K562 (cell line): Measurements from ENCODE around the gene ZDHHC18. TPM values are rescaled to one million over a fixed set of nuclear protein-coding genes. Genes with fewer than 3 reads are reported as not detected.

Experiments used
- ATAC-seq: fragments of 200-7000 bp; cut with Tn5 transposase; 3 replicates; pipeline ENCODE4 v1.9.1; 2020; ENCODE audit warnings: moderate library complexity
- BruUV-seq: library from RNA; stranded (reverse); fragments of 400-500 nt; replicated peaks from 2 replicates; lab custom pipeline; 2021; lab: Mats Ljungman, UMichigan
- CTCF ChIA-PET: fragments of 300-600 bp; formaldehyde crosslinking; extraction: SDS; loops from one replicate; lab custom pipeline; 2021; ENCODE audit warnings: low intra/inter-chr PET ratio; lab: Yijun Ruan, JAX
- POLR2A ChIA-PET: fragments of 300-600, 350-650 bp; sonication (Branson Sonifier 250); formaldehyde crosslinking; extraction: SDS; loops from one replicate; lab custom pipeline; 2021; ENCODE audit warnings: antibody characterized with exemption, inconsistent platforms; lab: Yijun Ruan, JAX
- DNase-seq, 4 experiments: peaks; one replicate each; pipeline versions ENCODE4 v3.0.0 to v3.0.0-alpha.2; 2011 to 2018; ENCODE audit warnings: low spot score in 3 of 4, mixed read lengths in 3 of 4; ENCODE audit errors: extremely low read depth in 1 of 4
- FAIRE-seq: peaks from 2 replicates; lab custom pipeline; 2011; peaks lifted over from hg19 to GRCh38; lab: Jason Lieb, UNC
- H2AFZ ChIP-seq: 2 replicates; pipeline ENCODE4 v1.6.0; 2011; ENCODE audit warnings: low read depth, low read length, control low read depth, inconsistent platforms
- H3K27ac ChIP-seq: fragments of 200-600 bp; 3 replicates; pipeline ENCODE4 v1.8.0; 2011; ENCODE audit warnings: low read depth, mild to moderate bottlenecking, control low read depth, inconsistent platforms, low read length, moderate library complexity, mixed read lengths; ENCODE audit errors: extremely low read depth
- H3K27me3 ChIP-seq, 2 experiments: fragments of 300-600 bp in 1 of 2; 2 replicates in 1 of 2; 3 replicates in 1 of 2; pipeline versions ENCODE4 v1.6.0 to v1.8.0; 2011; ENCODE audit warnings: inconsistent platforms in 2 of 2, low read length in 2 of 2, mild to moderate bottlenecking in 1 of 2, mixed read lengths in 1 of 2, moderate library complexity in 1 of 2; ENCODE audit not compliant: control insufficient read depth in 2 of 2, insufficient read depth in 2 of 2
- H3K36me3 ChIP-seq: fragments of 300-600 bp; 3 replicates; pipeline ENCODE4 v1.8.0; 2011; ENCODE audit warnings: mild to moderate bottlenecking, low read length, inconsistent platforms; ENCODE audit not compliant: control insufficient read depth, insufficient read depth
- H3K4me1 ChIP-seq, 2 experiments: fragments of 200-600 bp in 1 of 2; replicated peaks in 1 of 2; 2 replicates in 1 of 2; 3 replicates in 1 of 2; pipeline versions ENCODE4 v1.5.1 to v1.8.0; 2011; ENCODE audit warnings: inconsistent platforms in 2 of 2, low read length in 2 of 2, mild to moderate bottlenecking in 1 of 2, mixed read lengths in 1 of 2, moderate library complexity in 1 of 2; ENCODE audit not compliant: control insufficient read depth in 2 of 2, insufficient read depth in 2 of 2
- H3K4me2 ChIP-seq: 2 replicates; pipeline ENCODE4 v1.6.1; 2011; ENCODE audit warnings: low read length, control low read depth, inconsistent platforms, mixed read lengths; ENCODE audit not compliant: insufficient read depth
- H3K4me3 ChIP-seq: fragments of 200-600 bp; sonication (generic), shearing (Covaris generic); 2 replicates; pipeline ENCODE4 v1.5.1; 2016; ENCODE audit warnings: control low read depth, inconsistent platforms
- H3K79me2 ChIP-seq: fragments of 200-600 bp; 3 replicates; pipeline ENCODE4 v1.8.0; 2011; ENCODE audit warnings: low read length, inconsistent platforms; ENCODE audit not compliant: control insufficient read depth, insufficient read depth
- H3K9ac ChIP-seq, 2 experiments: 2 replicates each; pipeline versions ENCODE4 v1.6.0 to v1.6.1; 2011; ENCODE audit warnings: low read depth in 2 of 2, low read length in 2 of 2, control low read depth in 1 of 2, inconsistent platforms in 1 of 2, mild to moderate bottlenecking in 1 of 2, mixed read lengths in 1 of 2; ENCODE audit not compliant: insufficient read depth in 1 of 2
- H3K9me1 ChIP-seq: one replicate; pipeline ENCODE4 v1.6.0; 2011; ENCODE audit warnings: inconsistent platforms, mild to moderate bottlenecking, low read length, moderate library complexity; ENCODE audit not compliant: control insufficient read depth, insufficient read depth
- H3K9me3 ChIP-seq: replicated peaks from 2 replicates; pipeline ENCODE4 v1.5.1; 2011; ENCODE audit warnings: low read depth, low read length, inconsistent platforms; ENCODE audit not compliant: control insufficient read depth, insufficient read depth
- H4K20me1 ChIP-seq: replicated peaks from 2 replicates; pipeline ENCODE4 v1.6.1; 2011; ENCODE audit warnings: low read length, inconsistent platforms, mixed read lengths; ENCODE audit not compliant: control insufficient read depth, insufficient read depth
- BHLHE40 ChIP-seq: IDR thresholded peaks from 2 replicates; pipeline ENCODE4 v1.6.1; 2011; ENCODE audit warnings: low read length, improper control_type of control experiment
- E2F1 ChIP-seq: sonication (generic); formaldehyde crosslinking; IDR thresholded peaks from 2 replicates; pipeline ENCODE4 v1.8.1; 2023; ENCODE audit warnings: mild to moderate bottlenecking, missing genetic modification reagents, moderate library complexity
- EWSR1 ChIP-seq: fragments of 450-650 bp; IDR thresholded peaks from 2 replicates; pipeline ENCODE4 v1.6.1; 2018; ENCODE audit warnings: borderline replicate concordance, mild to moderate bottlenecking, low read depth, moderate library complexity; ENCODE audit not compliant: partially characterized antibody
- JUN ChIP-seq, 2 experiments: sonication (generic) in 1 of 2; formaldehyde crosslinking in 1 of 2; IDR thresholded peaks; 2 replicates each; pipeline versions ENCODE4 v1.6.1 to v1.8.0; 2012 to 2022; ENCODE audit warnings: borderline replicate concordance in 2 of 2, mild to moderate bottlenecking in 2 of 2, improper control_type of control experiment in 1 of 2, low read depth in 1 of 2, low read length in 1 of 2, missing genetic modification reagents in 1 of 2
- MTA3 ChIP-seq: fragments of 450-650 bp; formaldehyde crosslinking; IDR thresholded peaks from 2 replicates; pipeline ENCODE4 v1.6.1; 2017; ENCODE audit warnings: mild to moderate bottlenecking, borderline replicate concordance
- MYBL2 ChIP-seq, 2 experiments: fragments of 450-650 bp in 1 of 2; sonication (generic) in 1 of 2; formaldehyde crosslinking in 1 of 2; IDR thresholded peaks; 2 replicates each; pipeline versions ENCODE4 v1.6.1 to v1.8.1; 2017 to 2022; ENCODE audit warnings: borderline replicate concordance in 1 of 2, inconsistent platforms in 1 of 2, low read depth in 1 of 2, mild to moderate bottlenecking in 1 of 2, missing genetic modification reagents in 1 of 2, moderate library complexity in 1 of 2
- PHB ChIP-seq: fragments of 250-450 bp; sonication (Bioruptor Pico); IDR thresholded peaks from 2 replicates; pipeline ENCODE4 v1.5.0; 2021
- POLR2B ChIP-seq: fragments of 450-650 bp; IDR thresholded peaks from 2 replicates; pipeline ENCODE4 v1.6.1; 2018; ENCODE audit warnings: low read depth; ENCODE audit not compliant: partially characterized antibody
- POLR2G ChIP-seq: fragments of 200-400 bp; formaldehyde crosslinking; IDR thresholded peaks from 2 replicates; pipeline ENCODE4 v1.6.1; 2017; ENCODE audit warnings: low read depth, mild to moderate bottlenecking, antibody characterized with exemption, low read length, moderate library complexity
- REST ChIP-seq, 2 experiments: fragments of 450-650 bp; formaldehyde crosslinking in 1 of 2; IDR thresholded peaks; 2 replicates each; pipeline versions ENCODE4 v1.4.0 to v1.6.1; 2014 to 2020; ENCODE audit warnings: mild to moderate bottlenecking in 2 of 2, borderline replicate concordance in 1 of 2, low read depth in 1 of 2
- ZNF263 ChIP-seq: sonication (generic); formaldehyde crosslinking; IDR thresholded peaks from 2 replicates; pipeline ENCODE4 v1.8.0; 2022; ENCODE audit warnings: mild to moderate bottlenecking, missing genetic modification reagents, borderline replicate concordance
- WGBS: fragments of 100-300 bp; shearing (Covaris generic); methylation state at CpG from one replicate; pipeline ENCODE4 v1.1.6; 2016; ENCODE audit warnings: low coverage, mixed read lengths; ENCODE audit not compliant: insufficient coverage; ENCODE audit errors: missing lambda C conversion rate; 5-methylcytosine and 5-hydroxymethylcytosine counted together
- in situ Hi-C: fragments of 300-500 bp; cut with MboI; formaldehyde crosslinking; loops from 4 replicates; pipeline ENCODE4 v1.15.0; 2018; ENCODE audit warnings: inconsistent platforms, mixed read lengths
- intact Hi-C: fragments of 100-400 bp; cut with micrococcal nuclease; formaldehyde crosslinking; loops from 2 replicates; pipeline ENCODE4 v1.14.2; 2022
- polyA plus RNA-seq, 8 experiments: library from polyadenylated mRNA; depleted of rRNA in 4 of 8; stranded (reverse) in 5 of 8; unstranded in 3 of 8; fragments of >200 nt; fragmentation: Nextera tagmentation in 2 of 8; fragmentation: Illumina TruSeq in 1 of 8; extraction: Ambion mirVana in 2 of 8; extraction: Trizol in 1 of 8; gene quantifications; 2 replicates each; pipeline versions ENCODE4 v1.2.1 to v1.2.3, GENCODE V29; 2011 to 2014; ENCODE audit warnings: inconsistent platforms in 1 of 8, missing spikeins in 1 of 8
- total RNA-seq, 7 experiments: library from RNA; depleted of rRNA in 6 of 7; stranded (reverse); fragments of >200 nt in 6 of 7; fragmentation: Illumina TruSeq in 2 of 7; extraction: Trizol in 2 of 7; gene quantifications; 2 replicates each; pipeline versions ENCODE4 v1.2.1 to v1.2.3, GENCODE V29; 2011 to 2021; ENCODE audit warnings: low replicate concordance in 1 of 7

Gene ZDHHC18
- total and polyA plus RNA-seq, 9 of the 15 experiments (the other 6 are each of a cell fraction or from before 2014, with no cell fraction given): 0.42 to 35.6 (median 15.8) TPM

DNA sequence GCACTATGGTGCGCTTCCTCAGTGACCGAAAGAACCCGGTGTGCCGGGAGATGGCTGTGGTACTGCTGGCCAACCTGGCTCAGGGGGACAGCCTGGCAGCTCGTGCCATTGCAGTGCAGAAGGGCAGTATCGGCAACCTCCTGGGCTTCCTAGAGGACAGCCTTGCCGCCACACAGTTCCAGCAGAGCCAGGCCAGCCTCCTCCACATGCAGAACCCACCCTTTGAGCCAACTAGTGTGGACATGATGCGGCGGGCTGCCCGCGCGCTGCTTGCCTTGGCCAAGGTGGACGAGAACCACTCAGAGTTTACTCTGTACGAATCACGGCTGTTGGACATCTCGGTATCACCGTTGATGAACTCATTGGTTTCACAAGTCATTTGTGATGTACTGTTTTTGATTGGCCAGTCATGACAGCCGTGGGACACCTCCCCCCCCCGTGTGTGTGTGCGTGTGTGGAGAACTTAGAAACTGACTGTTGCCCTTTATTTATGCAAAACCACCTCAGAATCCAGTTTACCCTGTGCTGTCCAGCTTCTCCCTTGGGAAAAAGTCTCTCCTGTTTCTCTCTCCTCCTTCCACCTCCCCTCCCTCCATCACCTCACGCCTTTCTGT lies 46.0 kb upstream of the ZDHHC18 start:
- Histone ChIP-seq H2AFZ (no peak overlapping the region), H3K27me3 (no peaks in the 10 kb centered on the region), H3K9me3 (no peaks in the 10 kb centered on the region), H3K27ac (no peak overlapping the region), H4K20me1 (peaks cover 17% of the 10 kb centered on the region; the same call in 1 of the 2 replicates), H3K79me2 (peaks cover 66% of the 10 kb centered on the region), H3K9me1 (peaks cover 9% of the 10 kb centered on the region), H3K36me3 (peaks cover 83% of the 10 kb centered on the region), H3K4me3 (no peak overlapping the region), H3K9ac (peak overlapping the region in 1 of 2 experiments; percentile 22; a peak in 2 of 4 replicates), H3K4me2 (no peak overlapping the region), H3K4me1 (peaks cover 42 to 60% of the 10 kb centered on the region in 2 experiments)
- intact Hi-C loops: no loop called here
- CTCF ChIA-PET: no interaction called here
- no TSS peak for BruUV-seq
- FAIRE-seq (no peak), ATAC-seq (no peak), DNase-seq (no peak)
- POLR2A ChIA-PET: interaction anchor here (0.5 to 8.3 kb wide), 4 partner anchors 13 to 668 kb away, joined by 3 to 99 read pairs (median 3); no protein-coding TSS in a partner anchor
- in situ Hi-C loops: no loop called here
- WGBS: 90% methylated on average over 21 of the region's 21 CpGs
- peak; percentile 68 for TF ChIP-seq POLR2G
- no peak for TF ChIP-seq PHB (CRISPR knock-in tag)
- TF ChIP-seq E2F1 (CRISPR knock-in tag): no peak
- TF ChIP-seq MTA3: peak; percentile 52; the same call in 1 of the 2 replicates
- TF ChIP-seq BHLHE40: no peak
- no peak for TF ChIP-seq ZNF263
- no peak for TF ChIP-seq MYBL2 (IDR thresholded peaks at IDR 0.05; ENCODE audit: low read depth)
- no peak for TF ChIP-seq MYBL2 (CRISPR knock-in tag; IDR thresholded peaks at IDR 0.05; ENCODE audit: borderline replicate concordance)
- TF ChIP-seq REST (IDR thresholded peaks at IDR 0.05; ENCODE audit: borderline replicate concordance): no peak
- TF ChIP-seq REST (CRISPR knock-in tag; IDR thresholded peaks at IDR 0.05; ENCODE audit: low read depth): no peak
- TF ChIP-seq EWSR1: no peak
- TF ChIP-seq POLR2B: no peak
- TF ChIP-seq JUN (IDR thresholded peaks at IDR 0.05; ENCODE audit: borderline replicate concordance, low read depth, low read length): no peak
- no peak for TF ChIP-seq JUN (CRISPR knock-in tag; IDR thresholded peaks at IDR 0.05; ENCODE audit: borderline replicate concordance)
